ENCODE results near the gene VSTM4.

VSTM4 gene

DNA sequence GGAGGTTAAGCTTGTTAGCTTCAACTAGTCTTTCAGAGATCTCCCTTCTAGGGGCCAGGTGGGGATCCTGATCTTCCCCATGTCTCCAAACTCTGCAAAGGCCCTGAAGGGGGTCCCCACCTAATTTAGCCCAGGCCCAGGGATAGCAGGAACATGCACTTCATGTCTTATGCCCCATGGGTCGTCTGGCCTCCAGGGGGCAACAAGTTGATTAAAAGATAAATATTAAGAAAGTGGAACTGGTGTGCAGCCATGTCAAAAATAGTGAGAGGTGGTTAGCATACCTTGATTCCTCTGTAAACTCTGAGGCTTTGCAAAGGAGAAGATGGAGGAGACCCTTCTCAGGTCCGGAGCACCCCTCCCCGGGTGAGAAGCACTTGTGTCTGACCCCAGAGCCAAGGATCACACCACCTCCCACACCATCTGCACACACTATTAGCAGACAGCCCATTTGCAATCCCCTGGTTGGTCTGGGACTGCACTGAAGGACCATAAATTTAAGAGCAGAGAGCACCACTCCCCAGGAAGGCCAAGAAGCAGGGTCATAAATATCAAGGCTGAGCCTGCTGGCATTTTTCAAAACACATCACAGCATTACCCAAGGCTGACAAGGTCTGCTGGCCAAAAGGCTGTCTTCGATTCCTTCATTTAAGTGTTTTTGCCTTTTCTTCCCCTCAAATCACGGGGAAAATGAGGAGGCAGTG is 131.5 kb downstream of the VSTM4 start:
- no peak overlapping the region for H3K27ac ChIP-seq
- no peak for DNase-seq (ENCODE audit: low read depth, low spot score)

DNA sequence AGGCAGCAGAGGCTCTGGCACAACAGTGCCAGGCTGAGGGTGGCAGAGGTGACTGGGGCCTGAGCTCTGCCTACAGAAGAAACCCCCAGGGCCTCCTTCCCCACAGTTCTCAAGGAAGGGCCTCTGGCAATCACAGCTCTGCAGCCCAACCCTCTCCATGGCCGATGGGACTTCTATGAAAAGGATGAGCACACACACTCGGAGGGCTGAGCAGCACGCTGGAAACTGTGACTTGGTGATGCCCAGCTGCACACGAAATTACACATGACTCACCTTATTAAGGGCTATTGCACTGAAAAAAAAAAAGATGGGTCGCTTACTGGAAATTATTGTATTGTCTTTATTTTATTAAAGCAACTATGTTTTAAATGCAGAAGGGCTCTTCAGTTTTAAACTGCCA is 132.7 kb downstream of the VSTM4 start:
- no peak for DNase-seq (ENCODE audit: low read depth, low spot score)
- H3K27ac ChIP-seq, result no peak overlapping the region

DNA sequence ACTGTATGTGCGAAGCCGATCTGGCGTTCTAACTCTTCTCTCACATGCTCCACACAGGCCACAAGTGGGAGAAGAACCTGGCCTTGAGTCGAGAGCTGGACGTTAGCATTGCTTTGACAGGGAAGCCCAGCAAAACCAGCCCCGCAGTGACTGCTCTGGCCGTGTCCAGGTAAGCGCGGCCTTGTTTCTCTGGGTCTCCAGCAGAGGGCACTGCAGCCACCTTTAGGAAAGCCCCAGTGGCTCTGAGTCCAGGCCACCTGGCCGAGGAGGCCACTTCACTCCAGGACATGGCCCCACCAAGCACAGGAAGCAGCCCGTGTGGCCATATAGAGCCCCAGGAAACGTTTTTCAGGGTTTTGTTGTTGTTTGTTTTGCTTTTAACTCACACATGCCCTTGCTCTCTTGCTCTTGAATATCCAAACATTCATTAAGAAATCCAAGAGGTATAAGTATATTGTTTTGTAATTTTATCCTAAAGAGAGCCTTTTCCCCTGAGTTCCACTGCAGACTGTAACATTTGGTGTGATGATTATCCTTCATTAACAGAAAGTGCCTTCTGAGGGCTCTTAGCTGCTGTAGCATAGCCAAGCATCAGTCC is 133.9 kb downstream of the VSTM4 start:
- no peak for DNase-seq (ENCODE audit: low read depth, low spot score)
- H3K27ac ChIP-seq, result no peak overlapping the region

DNA sequence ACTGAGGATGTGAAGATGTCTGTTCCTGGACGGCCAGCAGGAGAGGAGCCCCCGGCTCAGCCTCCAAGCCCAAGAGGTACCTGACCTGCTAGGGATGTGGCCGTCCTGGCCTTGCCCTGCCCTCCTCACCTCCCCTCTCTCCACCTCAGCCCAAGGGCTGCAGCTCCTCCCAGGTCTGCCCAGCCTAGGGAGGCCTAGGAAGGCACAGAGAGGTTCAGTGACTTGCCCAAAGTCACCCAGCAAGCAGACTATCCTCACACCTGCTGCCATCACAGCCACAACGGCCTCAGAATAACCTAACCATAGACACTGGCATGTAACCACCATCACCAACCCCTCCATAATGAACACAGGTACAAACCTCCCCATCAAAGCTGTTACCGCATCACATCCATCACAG is 137.0 kb downstream of the VSTM4 start:
- DNase-seq (ENCODE audit: low read depth, low spot score), result no peak
- H3K27ac ChIP-seq, result no peak overlapping the region

DNA sequence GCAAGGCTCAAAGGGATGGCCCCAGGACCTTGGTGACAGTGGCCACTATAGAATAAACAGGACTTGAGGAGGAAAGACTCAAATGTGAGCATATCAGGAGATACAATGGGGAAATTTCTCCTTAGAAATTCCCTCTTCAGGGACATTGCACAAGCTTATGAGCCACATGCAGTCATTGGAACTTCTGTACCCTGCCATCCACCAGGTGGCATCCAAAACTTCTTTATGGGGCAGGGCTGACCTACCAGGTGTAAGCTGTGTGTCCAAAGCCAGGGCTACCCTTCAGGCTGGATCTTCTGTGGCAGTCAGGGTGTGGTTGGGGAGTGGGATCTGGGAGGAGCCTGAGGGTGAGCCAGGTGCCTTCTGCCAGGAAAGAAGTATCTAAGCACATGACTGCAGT is 139.1 kb downstream of the VSTM4 start:
- no peak overlapping the region for H3K27ac ChIP-seq

DNA sequence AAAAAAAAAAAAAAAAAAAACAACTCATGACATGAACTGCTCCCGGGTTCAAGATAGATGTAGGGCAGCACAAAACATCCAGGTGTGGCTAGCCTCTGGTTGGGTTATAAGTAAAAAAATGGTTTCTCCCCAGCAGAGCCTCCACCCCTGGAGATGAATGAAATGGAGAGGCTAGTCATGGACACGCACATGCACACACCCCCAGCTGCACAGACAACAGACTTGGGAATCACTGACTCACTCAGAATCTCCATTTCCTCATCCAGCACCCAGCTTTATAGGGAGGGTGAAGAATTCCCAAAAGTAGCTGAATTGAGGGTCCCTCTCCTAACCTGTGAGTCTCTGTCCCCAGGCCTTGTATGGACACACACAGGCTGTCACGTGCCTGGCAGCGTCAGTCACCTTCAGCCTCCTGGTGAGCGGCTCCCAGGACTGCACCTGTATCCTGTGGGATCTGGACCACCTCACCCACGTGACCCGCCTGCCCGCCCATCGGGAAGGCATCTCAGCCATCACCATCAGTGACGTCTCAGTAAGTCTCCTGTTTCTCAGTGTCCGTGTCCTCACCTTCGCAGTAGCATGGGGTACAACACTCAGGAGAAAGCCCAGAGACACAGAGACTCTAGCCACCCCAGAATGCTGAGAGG is 140.7 kb downstream of the VSTM4 start:
- H3K27ac ChIP-seq, result no peak overlapping the region
- DNase-seq (ENCODE audit: low read depth, low spot score), result no peak

More for the DNA sequence above, 139.1 kb downstream of the VSTM4 start:
- peak; percentile 8 for DNase-seq (ENCODE audit: low read depth, low spot score)

DNA sequence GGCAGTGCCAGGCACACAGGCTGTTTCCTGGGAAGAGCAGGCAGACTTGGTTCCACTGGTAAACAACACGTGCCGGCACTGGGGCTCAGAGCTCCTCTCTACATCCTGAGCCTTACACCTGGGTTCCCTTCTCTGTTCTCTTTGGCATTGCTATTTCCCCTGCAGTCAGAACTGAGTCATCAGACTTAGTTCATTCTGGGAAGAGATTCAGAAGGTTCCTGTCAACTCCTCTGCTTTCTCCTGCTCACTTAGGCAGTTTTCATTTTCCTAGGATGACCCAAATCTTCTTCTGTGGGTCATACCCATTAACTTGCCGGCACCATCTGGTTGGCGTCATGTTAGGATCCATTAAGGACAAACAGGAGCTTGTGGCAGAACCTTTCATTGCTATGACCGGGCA is 142.3 kb downstream of the VSTM4 start:
- DNase-seq (ENCODE audit: low read depth, low spot score), result no peak
- H3K27ac ChIP-seq, result no peak overlapping the region

DNA sequence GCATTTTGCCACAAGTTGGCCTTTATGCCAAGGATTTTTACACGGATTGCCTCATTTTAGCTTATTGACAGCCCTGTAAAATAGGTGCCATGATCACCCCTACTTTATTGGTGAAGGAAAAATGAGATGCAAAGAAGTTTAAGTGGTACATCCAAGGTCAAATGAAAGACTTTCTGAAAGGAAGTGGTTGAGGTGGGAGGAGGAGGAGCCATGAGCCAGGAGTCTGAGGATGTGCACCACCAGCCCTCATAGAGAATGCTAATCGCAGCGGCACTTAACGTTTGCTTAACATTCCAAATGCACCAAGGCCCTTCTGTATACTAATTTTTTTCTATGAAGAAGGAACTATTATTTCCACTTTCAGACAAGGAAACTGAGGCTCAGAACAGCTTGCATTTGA is 144.7 kb downstream of the VSTM4 start:
- H3K27ac ChIP-seq, result no peak overlapping the region
- no peak for DNase-seq (ENCODE audit: low read depth, low spot score)

DNA sequence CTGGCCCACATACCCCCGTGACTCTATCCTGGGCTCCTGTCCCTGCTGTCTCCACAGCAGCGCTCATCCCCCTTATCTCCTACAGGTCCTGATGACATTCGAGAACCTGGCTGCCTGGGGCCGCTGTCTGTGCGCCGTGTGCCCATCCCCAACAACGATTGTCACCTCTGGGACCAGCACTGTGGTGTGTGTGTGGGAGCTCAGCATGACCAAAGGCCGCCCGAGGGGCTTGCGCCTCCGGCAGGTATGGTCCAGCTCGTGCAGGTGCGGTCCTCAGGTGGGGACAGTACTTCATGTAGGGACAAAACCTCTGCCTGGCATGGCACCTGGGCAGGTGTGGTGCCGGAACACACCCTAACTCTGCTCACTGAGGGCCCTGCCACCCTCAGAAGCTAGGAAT is 145.3 kb downstream of the VSTM4 start:
- H3K27ac ChIP-seq, result no peak overlapping the region
- no peak for DNase-seq (ENCODE audit: low read depth, low spot score)

DNA sequence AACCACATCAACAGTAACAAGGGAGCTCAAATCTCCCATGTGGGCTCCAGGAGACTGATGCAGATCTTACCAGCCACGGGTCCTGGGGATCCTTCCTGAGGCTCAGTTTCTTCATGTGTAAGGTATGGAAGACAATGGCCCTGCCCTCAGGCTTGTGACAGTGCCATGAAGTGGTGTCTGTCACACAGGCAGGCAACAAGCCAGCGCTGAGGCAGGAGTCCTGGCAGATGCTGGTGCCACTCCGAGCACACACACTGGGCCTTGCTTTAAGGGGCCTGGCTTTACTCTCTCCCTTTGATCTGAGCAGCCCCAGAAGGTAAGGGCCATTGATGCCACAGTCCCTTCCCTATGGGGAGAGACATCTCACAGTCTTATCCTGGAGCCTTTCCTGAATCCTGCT is 147.3 kb downstream of the VSTM4 start:
- no peak overlapping the region for H3K27ac ChIP-seq
- no peak for DNase-seq (ENCODE audit: low read depth, low spot score)

DNA sequence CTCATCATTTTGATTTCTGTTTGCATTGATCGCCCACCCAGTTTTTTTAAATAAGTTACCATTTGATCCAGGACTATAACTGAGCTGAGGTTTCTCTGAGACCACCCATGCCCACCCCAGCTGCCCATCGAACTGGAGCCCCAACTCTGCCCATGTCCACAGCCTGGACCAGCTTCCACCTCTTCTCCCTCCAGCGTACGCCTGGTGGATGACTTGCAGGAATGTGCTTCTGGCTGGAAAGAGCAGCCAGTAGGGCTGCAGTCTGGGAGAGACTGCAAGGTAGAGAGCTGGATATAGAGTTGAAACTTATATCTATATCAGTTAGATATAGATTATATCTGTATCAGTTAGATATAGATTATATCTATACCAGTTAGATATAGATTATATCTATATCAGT is 149.9 kb downstream of the VSTM4 start:
- no peak overlapping the region for H3K27ac ChIP-seq
- no peak for DNase-seq (ENCODE audit: low read depth, low spot score)

All from epithelial cell of prostate (primary cell).